K562 (cell line): ENCODE measurements around the gene TRAPPC4. TPM values are rescaled to one million over a fixed set of nuclear protein-coding genes. Genes with fewer than 3 reads are reported as not detected.

ENCODE experiments used
- EHMT2 ChIP-seq: fragments of 450-650 bp; IDR thresholded peaks from 2 replicates; pipeline ENCODE4 v1.6.1; 2018; ENCODE audit warnings: antibody characterized with exemption
- GATA2 ChIP-seq: sonication (generic); formaldehyde crosslinking; IDR thresholded peaks from 2 replicates; pipeline ENCODE4 v1.4.0; 2020; ENCODE audit warnings: mild to moderate bottlenecking, missing genetic modification reagents
- HCFC1 ChIP-seq: IDR thresholded peaks from 2 replicates; pipeline ENCODE4 v1.6.1; 2012; ENCODE audit warnings: low read depth, low read length, improper control_type of control experiment
- KAT8 ChIP-seq: fragments of 450-650 bp; IDR thresholded peaks from 2 replicates; pipeline ENCODE4 v1.6.1; 2016; ENCODE audit warnings: low read depth, mild to moderate bottlenecking
- MCM2 ChIP-seq: fragments of 450-650 bp; IDR thresholded peaks from 2 replicates; pipeline ENCODE4 v1.6.1; 2017; ENCODE audit warnings: low read depth, mild to moderate bottlenecking
- NRF1 ChIP-seq, 2 experiments: fragments of 450-650 bp; IDR thresholded peaks in 1 of 2; conservative IDR thresholded peaks in 1 of 2; 2 replicates each; pipeline ENCODE4 v1.6.1; 2014; ENCODE audit warnings: mild to moderate bottlenecking in 2 of 2
- SREBF2 ChIP-seq: sonication (generic); formaldehyde crosslinking; IDR thresholded peaks from 2 replicates; pipeline ENCODE4 v1.4.0; 2020; ENCODE audit warnings: mild to moderate bottlenecking, missing genetic modification reagents
- SRSF1 ChIP-seq: fragments of 200-400 bp; formaldehyde crosslinking; IDR thresholded peaks from 2 replicates; pipeline ENCODE4 v1.6.1; 2017; ENCODE audit warnings: mild to moderate bottlenecking, low read depth, low read length, moderate library complexity
- TAF1 ChIP-seq: IDR thresholded peaks from 2 replicates; pipeline ENCODE4 v1.6.1; 2011; ENCODE audit warnings: mild to moderate bottlenecking, low read length, moderate library complexity; ENCODE audit not compliant: insufficient read depth, control insufficient read depth, severe bottlenecking; ENCODE audit errors: extremely low read depth
- TARDBP ChIP-seq: fragments of 450-650 bp; IDR thresholded peaks from 2 replicates; pipeline ENCODE4 v1.6.1; 2016
- TCF7 ChIP-seq: sonication (generic); IDR thresholded peaks from 2 replicates; pipeline ENCODE4 v1.6.1; 2016; ENCODE audit warnings: antibody characterized with exemption, borderline replicate concordance
- TEAD4 ChIP-seq, 2 experiments: sonication (generic) in 1 of 2; formaldehyde crosslinking in 1 of 2; IDR thresholded peaks; 2 replicates each; pipeline versions ENCODE4 v1.6.1 to v1.8.0; 2012 to 2022; ENCODE audit warnings: borderline replicate concordance in 1 of 2, inconsistent platforms in 1 of 2, low read length in 1 of 2, mild to moderate bottlenecking in 1 of 2, missing genetic modification reagents in 1 of 2
- ZC3H11A ChIP-seq: IDR thresholded peaks from 2 replicates; pipeline ENCODE4 v1.6.1; 2012; ENCODE audit warnings: low read depth, low read length, improper control_type of control experiment
- ZKSCAN8 ChIP-seq: fragments of 200-800 bp; sonication (Bioruptor generic); IDR thresholded peaks from 2 replicates; pipeline ENCODE4 v1.6.1; 2016; ENCODE audit warnings: missing genetic modification characterization, missing compliant biosample characterization
- ZNF324 ChIP-seq: fragments of 250-450 bp; sonication (Bioruptor Pico); IDR thresholded peaks from 2 replicates; pipeline ENCODE4 v1.4.0; 2020; ENCODE audit warnings: mild to moderate bottlenecking
- ZNF644 ChIP-seq: fragments of 200-800 bp; sonication (Bioruptor generic); IDR thresholded peaks from 2 replicates; pipeline ENCODE4 v1.6.1; 2016; ENCODE audit warnings: low read depth, missing genetic modification characterization, missing compliant biosample characterization
- polyA plus RNA-seq, 8 experiments: library from polyadenylated mRNA; depleted of rRNA in 4 of 8; stranded (reverse) in 5 of 8; unstranded in 3 of 8; fragments of >200 nt; fragmentation: Nextera tagmentation in 2 of 8; fragmentation: Illumina TruSeq in 1 of 8; extraction: Ambion mirVana in 2 of 8; extraction: Trizol in 1 of 8; gene quantifications; 2 replicates each; pipeline versions ENCODE4 v1.2.1 to v1.2.3, GENCODE V29; 2011 to 2014; ENCODE audit warnings: inconsistent platforms in 1 of 8, missing spikeins in 1 of 8
- total RNA-seq, 7 experiments: library from RNA; depleted of rRNA in 6 of 7; stranded (reverse); fragments of >200 nt in 6 of 7; fragmentation: Illumina TruSeq in 2 of 7; extraction: Trizol in 2 of 7; gene quantifications; 2 replicates each; pipeline versions ENCODE4 v1.2.1 to v1.2.3, GENCODE V29; 2011 to 2021; ENCODE audit warnings: low replicate concordance in 1 of 7
- TF ChIP-seq, protein P1 (sequence below): fragments of 250-450 bp; sonication (Bioruptor Pico); IDR thresholded peaks from 2 replicates; pipeline ENCODE4 v1.9.0; 2021; ENCODE audit warnings: mild to moderate bottlenecking
- TF ChIP-seq, protein P2 (sequence below): sonication (generic); formaldehyde crosslinking; IDR thresholded peaks from 2 replicates; pipeline ENCODE4 v1.8.1; 2023; ENCODE audit warnings: mild to moderate bottlenecking, missing genetic modification reagents
- TF ChIP-seq, protein P3 (sequence below): sonication (generic); formaldehyde crosslinking; IDR thresholded peaks from 2 replicates; pipeline ENCODE4 v1.8.0; 2023; ENCODE audit warnings: mild to moderate bottlenecking, missing genetic modification reagents
- TF ChIP-seq, protein P4 (sequence below): fragments of 450-650 bp; IDR thresholded peaks from 2 replicates; pipeline ENCODE4 v1.6.1; 2018; ENCODE audit not compliant: partially characterized antibody

TRAPPC4 gene
- total and polyA plus RNA-seq, 9 of the 15 experiments (the other 6 are each of a cell fraction or from before 2014, with no cell fraction given) = 121 to 524 (median 142) TPM

DNA sequence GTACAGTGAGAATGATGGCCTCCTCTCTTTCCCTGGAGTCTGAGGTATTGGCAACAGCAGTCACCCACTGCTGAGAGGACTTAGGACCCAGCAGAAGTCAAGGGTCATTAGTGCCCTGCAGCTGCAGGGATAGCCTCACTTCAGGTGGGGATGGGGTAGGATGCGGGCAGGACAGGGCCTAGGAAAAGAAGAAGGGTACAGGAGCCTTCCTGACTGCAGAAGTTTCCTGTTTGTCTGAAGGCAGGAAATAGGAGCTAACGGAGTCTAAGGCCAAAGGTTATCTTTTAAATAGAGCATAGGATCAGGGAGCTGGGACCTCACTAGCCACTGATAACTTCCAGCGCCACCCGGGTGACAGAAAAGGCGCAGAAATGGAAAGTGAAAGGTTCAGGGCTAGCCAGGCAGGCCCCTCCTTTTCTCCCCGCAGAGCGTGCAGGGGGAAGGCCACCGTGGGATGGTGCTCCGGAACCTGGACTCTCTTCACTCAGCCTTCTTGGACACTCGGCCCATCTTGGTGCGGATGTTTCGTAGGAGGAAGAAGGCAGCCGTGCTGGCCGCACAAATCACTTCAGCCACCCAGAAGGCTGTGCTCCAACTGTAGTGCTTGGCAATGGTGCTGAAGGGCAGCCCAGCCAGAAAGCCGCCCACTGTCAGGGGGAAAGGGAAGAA lies 6.0 kb downstream of the TRAPPC4 start (continued):
- TF ChIP-seq ZNF644 (tag) = 0 out of 2 replicates have a peak, but pooled peaks have one; percentile 45
- TF ChIP-seq, protein P1, sequence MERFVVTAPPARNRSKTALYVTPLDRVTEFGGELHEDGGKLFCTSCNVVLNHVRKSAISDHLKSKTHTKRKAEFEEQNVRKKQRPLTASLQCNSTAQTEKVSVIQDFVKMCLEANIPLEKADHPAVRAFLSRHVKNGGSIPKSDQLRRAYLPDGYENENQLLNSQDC = no peak
- no peak for TF ChIP-seq KAT8
- TF ChIP-seq NRF1 (conservative IDR thresholded peaks at IDR 0.05 in 1 of 2, IDR thresholded peaks at IDR 0.05 in 1 of 2) = 0 out of 4 replicates have a peak, but pooled peaks of 1 of the 2 experiments have one; percentile 12
- no peak for TF ChIP-seq TARDBP
- TF ChIP-seq, protein P2, sequence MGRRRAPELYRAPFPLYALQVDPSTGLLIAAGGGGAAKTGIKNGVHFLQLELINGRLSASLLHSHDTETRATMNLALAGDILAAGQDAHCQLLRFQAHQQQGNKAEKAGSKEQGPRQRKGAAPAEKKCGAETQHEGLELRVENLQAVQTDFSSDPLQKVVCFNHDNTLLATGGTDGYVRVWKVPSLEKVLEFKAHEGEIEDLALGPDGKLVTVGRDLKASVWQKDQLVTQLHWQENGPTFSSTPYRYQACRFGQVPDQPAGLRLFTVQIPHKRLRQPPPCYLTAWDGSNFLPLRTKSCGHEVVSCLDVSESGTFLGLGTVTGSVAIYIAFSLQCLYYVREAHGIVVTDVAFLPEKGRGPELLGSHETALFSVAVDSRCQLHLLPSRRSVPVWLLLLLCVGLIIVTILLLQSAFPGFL (CRISPR knock-in tag) = no peak
- no peak for TF ChIP-seq HCFC1
- TF ChIP-seq MCM2 = no peak
- no peak for TF ChIP-seq EHMT2
- TF ChIP-seq ZNF324 (CRISPR knock-in tag) = no peak
- no peak for TF ChIP-seq SRSF1
- TF ChIP-seq GATA2 = no peak
- TF ChIP-seq ZC3H11A = no peak
- TF ChIP-seq, protein P3, sequence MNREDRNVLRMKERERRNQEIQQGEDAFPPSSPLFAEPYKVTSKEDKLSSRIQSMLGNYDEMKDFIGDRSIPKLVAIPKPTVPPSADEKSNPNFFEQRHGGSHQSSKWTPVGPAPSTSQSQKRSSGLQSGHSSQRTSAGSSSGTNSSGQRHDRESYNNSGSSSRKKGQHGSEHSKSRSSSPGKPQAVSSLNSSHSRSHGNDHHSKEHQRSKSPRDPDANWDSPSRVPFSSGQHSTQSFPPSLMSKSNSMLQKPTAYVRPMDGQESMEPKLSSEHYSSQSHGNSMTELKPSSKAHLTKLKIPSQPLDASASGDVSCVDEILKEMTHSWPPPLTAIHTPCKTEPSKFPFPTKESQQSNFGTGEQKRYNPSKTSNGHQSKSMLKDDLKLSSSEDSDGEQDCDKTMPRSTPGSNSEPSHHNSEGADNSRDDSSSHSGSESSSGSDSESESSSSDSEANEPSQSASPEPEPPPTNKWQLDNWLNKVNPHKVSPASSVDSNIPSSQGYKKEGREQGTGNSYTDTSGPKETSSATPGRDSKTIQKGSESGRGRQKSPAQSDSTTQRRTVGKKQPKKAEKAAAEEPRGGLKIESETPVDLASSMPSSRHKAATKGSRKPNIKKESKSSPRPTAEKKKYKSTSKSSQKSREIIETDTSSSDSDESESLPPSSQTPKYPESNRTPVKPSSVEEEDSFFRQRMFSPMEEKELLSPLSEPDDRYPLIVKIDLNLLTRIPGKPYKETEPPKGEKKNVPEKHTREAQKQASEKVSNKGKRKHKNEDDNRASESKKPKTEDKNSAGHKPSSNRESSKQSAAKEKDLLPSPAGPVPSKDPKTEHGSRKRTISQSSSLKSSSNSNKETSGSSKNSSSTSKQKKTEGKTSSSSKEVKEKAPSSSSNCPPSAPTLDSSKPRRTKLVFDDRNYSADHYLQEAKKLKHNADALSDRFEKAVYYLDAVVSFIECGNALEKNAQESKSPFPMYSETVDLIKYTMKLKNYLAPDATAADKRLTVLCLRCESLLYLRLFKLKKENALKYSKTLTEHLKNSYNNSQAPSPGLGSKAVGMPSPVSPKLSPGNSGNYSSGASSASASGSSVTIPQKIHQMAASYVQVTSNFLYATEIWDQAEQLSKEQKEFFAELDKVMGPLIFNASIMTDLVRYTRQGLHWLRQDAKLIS = no peak
- TF ChIP-seq TCF7 = no peak
- TF ChIP-seq ZKSCAN8 (CRISPR knock-in tag) = no peak
- TF ChIP-seq, protein P4, sequence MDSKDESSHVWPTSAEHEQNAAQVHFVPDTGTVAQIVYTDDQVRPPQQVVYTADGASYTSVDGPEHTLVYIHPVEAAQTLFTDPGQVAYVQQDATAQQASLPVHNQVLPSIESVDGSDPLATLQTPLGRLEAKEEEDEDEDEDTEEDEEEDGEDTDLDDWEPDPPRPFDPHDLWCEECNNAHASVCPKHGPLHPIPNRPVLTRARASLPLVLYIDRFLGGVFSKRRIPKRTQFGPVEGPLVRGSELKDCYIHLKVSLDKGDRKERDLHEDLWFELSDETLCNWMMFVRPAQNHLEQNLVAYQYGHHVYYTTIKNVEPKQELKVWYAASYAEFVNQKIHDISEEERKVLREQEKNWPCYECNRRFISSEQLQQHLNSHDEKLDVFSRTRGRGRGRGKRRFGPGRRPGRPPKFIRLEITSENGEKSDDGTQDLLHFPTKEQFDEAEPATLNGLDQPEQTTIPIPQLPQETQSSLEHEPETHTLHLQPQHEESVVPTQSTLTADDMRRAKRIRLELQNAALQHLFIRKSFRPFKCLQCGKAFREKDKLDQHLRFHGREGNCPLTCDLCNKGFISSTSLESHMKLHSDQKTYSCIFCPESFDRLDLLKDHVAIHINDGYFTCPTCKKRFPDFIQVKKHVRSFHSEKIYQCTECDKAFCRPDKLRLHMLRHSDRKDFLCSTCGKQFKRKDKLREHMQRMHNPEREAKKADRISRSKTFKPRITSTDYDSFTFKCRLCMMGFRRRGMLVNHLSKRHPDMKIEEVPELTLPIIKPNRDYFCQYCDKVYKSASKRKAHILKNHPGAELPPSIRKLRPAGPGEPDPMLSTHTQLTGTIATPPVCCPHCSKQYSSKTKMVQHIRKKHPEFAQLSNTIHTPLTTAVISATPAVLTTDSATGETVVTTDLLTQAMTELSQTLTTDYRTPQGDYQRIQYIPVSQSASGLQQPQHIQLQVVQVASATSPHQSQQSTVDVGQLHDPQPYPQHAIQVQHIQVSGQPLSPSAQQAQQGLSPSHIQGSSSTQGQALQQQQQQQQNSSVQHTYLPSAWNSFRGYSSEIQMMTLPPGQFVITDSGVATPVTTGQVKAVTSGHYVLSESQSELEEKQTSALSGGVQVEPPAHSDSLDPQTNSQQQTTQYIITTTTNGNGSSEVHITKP = no peak
- TF ChIP-seq SREBF2 (CRISPR knock-in tag) = no peak
- no peak for TF ChIP-seq TAF1
- TF ChIP-seq TEAD4 (IDR thresholded peaks at IDR 0.05; ENCODE audit: low read length) = no peak
- no peak for TF ChIP-seq TEAD4 (CRISPR knock-in tag; IDR thresholded peaks at IDR 0.05; ENCODE audit: borderline replicate concordance)
